HUES48 (cell line): ENCODE data around the gene EYA4.

Source experiments
- H3K27ac ChIP-seq: one replicate; pipeline ENCODE4 v1.7.0; 2013; ENCODE audit warnings: low read depth, low read length, inconsistent platforms
- H3K27me3 ChIP-seq: 2 replicates; pipeline ENCODE4 v1.6.1; 2013; ENCODE audit warnings: mild to moderate bottlenecking, low read length; ENCODE audit not compliant: control insufficient read depth, insufficient read depth
- H3K36me3 ChIP-seq: 2 replicates; pipeline ENCODE4 v1.6.1; 2013; ENCODE audit warnings: low read length; ENCODE audit not compliant: control insufficient read depth, insufficient read depth
- H3K4me1 ChIP-seq: 2 replicates; pipeline ENCODE4 v1.6.1; 2013; ENCODE audit warnings: mild to moderate bottlenecking, low read length; ENCODE audit not compliant: control insufficient read depth, insufficient read depth
- H3K4me3 ChIP-seq: 2 replicates; pipeline ENCODE4 v1.5.1; 2013; ENCODE audit warnings: mild to moderate bottlenecking, low read depth, low read length
- H3K9ac ChIP-seq: 2 replicates; pipeline ENCODE4 v1.6.1; 2013; ENCODE audit warnings: mild to moderate bottlenecking, low read depth, low read length, moderate library complexity
- H3K9me3 ChIP-seq: 2 replicates; pipeline ENCODE4 v1.6.1; 2013; ENCODE audit warnings: low read length; ENCODE audit not compliant: control insufficient read depth, insufficient read depth

EYA4 gene

DNA sequence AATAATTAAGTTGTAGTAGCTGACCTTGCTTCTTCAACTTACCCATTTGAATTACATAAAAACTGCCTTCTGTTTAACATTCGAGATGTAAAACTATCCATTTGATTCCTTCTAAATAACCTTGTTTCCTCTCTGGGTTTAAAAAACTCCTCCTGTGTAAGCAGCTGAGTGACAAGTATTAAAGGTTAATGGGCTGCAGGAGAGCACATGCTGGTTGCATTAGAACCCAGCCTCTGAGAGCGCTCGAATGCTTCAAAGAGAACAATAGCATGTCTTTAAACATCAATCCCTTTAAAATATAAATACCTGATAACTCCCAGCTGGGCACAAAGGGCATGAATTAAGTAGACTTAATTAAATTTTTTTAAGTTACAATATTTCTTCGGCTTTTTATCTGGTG lies 215.8 kb downstream of the EYA4 start:
- H3K9me3 ChIP-seq = no peaks in the 10 kb centered on the region
- peaks cover 20% of the 10 kb centered on the region; the same call in 1 of the 2 replicates for H3K4me1 ChIP-seq
- H3K36me3 ChIP-seq = no peaks in the 10 kb centered on the region
- H3K9ac ChIP-seq = no peak overlapping the region
- no peaks in the 10 kb centered on the region for H3K27me3 ChIP-seq
- H3K4me3 ChIP-seq = no peak overlapping the region
- no peak overlapping the region for H3K27ac ChIP-seq

DNA sequence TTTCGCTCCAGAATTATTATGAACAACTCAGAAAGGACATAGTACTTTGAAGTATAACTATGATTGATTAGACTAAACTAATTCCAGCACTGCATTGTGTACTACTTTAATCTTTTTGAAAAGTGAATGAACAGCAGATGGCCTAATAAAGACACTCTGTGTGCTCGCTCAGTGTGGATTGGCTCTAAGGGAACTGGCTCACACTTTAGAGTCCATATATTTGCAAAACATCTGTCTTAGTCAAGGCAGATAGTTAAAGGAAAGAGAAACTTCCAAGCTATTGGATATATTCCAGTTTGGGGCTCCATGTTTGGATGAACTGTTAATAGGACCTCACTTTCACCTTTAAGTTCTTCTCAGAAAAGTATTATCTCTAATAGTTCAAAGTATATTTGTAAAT lies 218.9 kb downstream of the EYA4 start:
- Histone ChIP-seq H3K27ac (no peak overlapping the region), H3K27me3 (no peaks in the 10 kb centered on the region), H3K36me3 (no peaks in the 10 kb centered on the region), H3K4me1 (peaks cover 14% of the 10 kb centered on the region; the same call in 1 of the 2 replicates), H3K9ac (no peak overlapping the region), H3K9me3 (no peaks in the 10 kb centered on the region), H3K4me3 (no peak overlapping the region)

- no peaks in the 10 kb centered on the region for H3K36me3 ChIP-seq
- H3K27me3 ChIP-seq = no peaks in the 10 kb centered on the region
- H3K9me3 ChIP-seq = no peaks in the 10 kb centered on the region
- H3K4me1 ChIP-seq = no peaks in the 10 kb centered on the region
- no peak overlapping the region for H3K9ac ChIP-seq
- H3K27ac ChIP-seq = no peak overlapping the region
- H3K4me3 ChIP-seq = no peak overlapping the region
Observed at GRCh38 chr6:133463790-133464189, 222.6 kb downstream of the EYA4 start.

DNA sequence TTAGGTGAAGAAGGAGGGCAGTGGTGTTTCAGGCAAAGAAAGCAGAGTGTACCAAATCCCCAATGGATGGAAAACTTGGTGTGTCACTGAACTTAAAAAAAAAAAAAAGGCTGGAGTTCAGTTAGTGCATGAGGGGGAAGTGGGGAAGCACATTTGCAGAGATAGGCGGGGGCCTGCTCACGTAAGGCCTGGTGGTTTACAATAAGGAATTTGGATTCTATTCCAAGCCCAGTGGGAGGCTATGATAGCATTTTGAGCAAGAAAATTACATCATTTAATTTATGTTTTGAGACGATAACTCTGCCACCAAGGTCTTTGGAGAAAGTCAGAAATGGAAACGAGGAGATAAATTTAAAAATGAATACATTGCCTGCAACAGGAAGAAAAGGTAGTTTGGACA lies 225.5 kb downstream of the EYA4 start:
- Histone ChIP-seq H3K9me3 (no peaks in the 10 kb centered on the region), H3K27me3 (no peaks in the 10 kb centered on the region), H3K27ac (no peak overlapping the region), H3K36me3 (no peaks in the 10 kb centered on the region), H3K9ac (no peak overlapping the region), H3K4me3 (no peak overlapping the region), H3K4me1 (no peaks in the 10 kb centered on the region)

DNA sequence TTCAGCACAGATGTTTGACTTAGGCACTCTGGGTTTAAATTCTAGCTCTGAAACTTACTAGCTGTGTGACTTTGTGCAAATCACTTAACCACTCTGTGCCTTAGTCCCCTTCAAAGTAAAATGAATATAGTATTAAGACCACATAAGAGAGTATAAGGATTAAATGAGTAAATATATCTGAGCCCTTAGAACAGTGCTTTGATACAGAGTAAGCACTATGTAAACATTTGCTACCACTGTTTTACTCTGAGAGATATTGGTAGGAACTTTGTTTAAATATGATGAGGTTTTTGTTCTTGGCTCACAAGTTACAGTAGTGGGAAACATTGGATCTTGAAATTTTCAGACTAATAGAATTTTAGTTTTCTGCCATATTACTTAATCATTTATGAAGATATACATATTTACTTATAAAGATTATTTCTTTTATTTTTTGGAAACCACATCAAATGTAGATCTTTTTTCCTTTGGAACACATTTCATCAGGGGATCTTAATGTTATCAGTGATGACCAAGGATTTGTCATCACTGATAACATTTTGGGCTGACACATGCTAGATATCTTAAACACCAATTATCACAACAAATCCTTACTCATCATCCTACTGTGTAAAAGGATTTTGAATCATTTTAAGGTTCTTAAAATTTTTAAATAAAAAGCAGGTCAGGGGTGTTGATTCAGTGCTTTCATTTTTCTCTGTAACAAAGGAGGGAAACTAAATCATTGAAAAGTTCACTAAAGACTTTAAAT lies 226.2 kb downstream of the EYA4 start:
- Histone ChIP-seq H3K27ac (no peak overlapping the region), H3K27me3 (no peaks in the 10 kb centered on the region), H3K9ac (no peak overlapping the region), H3K4me3 (no peak overlapping the region), H3K36me3 (no peaks in the 10 kb centered on the region), H3K9me3 (no peaks in the 10 kb centered on the region), H3K4me1 (no peaks in the 10 kb centered on the region)

GRCh38 chr6:133467982-133468380 lies 226.8 kb downstream of the EYA4 start:
- Histone ChIP-seq H3K27ac (no peak overlapping the region), H3K27me3 (no peaks in the 10 kb centered on the region), H3K36me3 (no peaks in the 10 kb centered on the region), H3K4me1 (no peaks in the 10 kb centered on the region), H3K9ac (no peak overlapping the region), H3K9me3 (no peaks in the 10 kb centered on the region), H3K4me3 (no peak overlapping the region)

GRCh38 chr6:133468591-133468990 lies 227.4 kb downstream of the EYA4 start:
- Histone ChIP-seq H3K4me3 (no peak overlapping the region), H3K9me3 (no peaks in the 10 kb centered on the region), H3K4me1 (no peaks in the 10 kb centered on the region), H3K27ac (no peak overlapping the region), H3K36me3 (no peaks in the 10 kb centered on the region), H3K9ac (no peak overlapping the region), H3K27me3 (no peaks in the 10 kb centered on the region)

GRCh38 chr6:133474516-133474915 lies 233.4 kb downstream of the EYA4 start:
- H3K27ac ChIP-seq = no peak overlapping the region
- no peaks in the 10 kb centered on the region for H3K9me3 ChIP-seq
- no peaks in the 10 kb centered on the region for H3K4me1 ChIP-seq
- H3K9ac ChIP-seq = no peak overlapping the region
- no peaks in the 10 kb centered on the region for H3K27me3 ChIP-seq
- no peak overlapping the region for H3K4me3 ChIP-seq
- no peaks in the 10 kb centered on the region for H3K36me3 ChIP-seq

DNA sequence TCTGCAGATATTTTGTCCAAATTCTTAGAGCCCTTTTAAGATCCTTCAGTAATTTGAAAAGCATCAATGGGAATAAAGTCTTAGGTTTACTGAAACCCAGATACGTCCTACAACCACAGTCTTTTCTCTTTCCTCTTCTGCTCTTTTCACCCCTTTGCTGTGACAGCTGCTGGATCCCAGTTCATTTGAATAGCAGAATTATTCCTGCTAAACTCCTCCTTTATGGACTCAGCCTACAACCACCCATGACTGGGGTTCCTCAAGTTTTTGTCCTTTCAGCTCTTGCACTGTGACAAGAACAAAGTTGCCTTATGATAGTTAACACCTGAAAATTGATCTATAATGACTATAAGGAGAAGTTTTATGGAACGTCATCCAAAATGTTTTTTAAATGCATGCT lies 237.5 kb downstream of the EYA4 start:
- no peaks in the 10 kb centered on the region for H3K4me1 ChIP-seq
- H3K36me3 ChIP-seq = no peaks in the 10 kb centered on the region
- H3K9ac ChIP-seq = no peak overlapping the region
- H3K27me3 ChIP-seq = no peaks in the 10 kb centered on the region
- no peak overlapping the region for H3K4me3 ChIP-seq
- no peaks in the 10 kb centered on the region for H3K9me3 ChIP-seq
- H3K27ac ChIP-seq = no peak overlapping the region

DNA sequence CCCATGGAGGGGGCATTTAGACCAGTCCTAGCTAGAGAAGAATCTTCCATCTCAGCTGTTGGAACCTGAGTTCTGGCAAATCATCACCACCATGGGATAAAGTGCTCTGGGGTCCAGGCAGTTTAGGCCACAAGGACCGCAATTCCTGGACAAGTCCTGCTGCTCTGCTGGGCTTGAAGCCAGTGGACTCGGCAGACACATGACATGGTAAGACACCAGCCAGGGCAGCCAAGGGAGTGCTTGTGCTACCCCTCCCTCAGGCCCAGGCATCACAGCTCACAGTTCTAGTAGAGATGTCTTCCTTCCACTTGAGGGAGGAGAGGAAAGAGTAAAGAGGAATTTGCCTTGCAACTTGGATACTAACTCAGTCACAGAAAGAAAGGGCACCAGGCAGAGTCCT lies 246.0 kb downstream of the EYA4 start:
- Histone ChIP-seq H3K4me3 (no peak overlapping the region), H3K27me3 (no peaks in the 10 kb centered on the region), H3K27ac (no peak overlapping the region), H3K4me1 (no peaks in the 10 kb centered on the region), H3K9ac (no peak overlapping the region), H3K36me3 (no peaks in the 10 kb centered on the region), H3K9me3 (no peaks in the 10 kb centered on the region)

DNA sequence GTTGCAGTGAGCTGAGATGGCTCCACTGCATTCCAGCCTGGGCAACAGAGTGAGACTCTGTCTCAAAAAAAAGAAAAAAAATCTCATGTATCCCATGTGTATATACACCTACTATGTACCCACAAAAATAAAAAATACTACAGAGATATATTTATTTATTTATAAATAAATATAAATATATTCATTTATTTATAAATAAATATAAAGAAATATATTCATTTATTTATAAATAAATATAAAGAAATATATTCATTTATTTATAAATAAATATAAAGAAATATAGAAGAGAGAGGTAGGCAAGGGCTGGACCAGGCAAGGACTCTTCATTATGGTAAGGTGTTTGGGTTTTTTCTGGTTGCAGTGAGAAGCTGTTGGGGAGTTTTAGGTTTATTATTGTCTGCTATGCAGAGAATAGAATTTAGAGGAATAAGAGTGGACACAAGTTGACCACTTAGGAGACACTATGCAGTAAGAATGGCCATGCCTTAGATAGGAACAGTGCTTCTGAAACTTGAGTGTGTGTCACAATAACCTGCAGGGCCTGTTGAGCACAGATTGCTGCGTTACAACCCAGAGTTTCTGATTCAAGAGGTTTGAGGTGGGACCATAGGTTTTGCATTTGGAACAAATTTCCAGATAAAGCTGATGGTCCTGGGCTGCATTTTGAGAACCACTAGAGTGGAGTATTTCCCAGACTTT lies 254.2 kb downstream of the EYA4 start:
- Histone ChIP-seq H3K9me3 (no peaks in the 10 kb centered on the region), H3K27ac (no peak overlapping the region), H3K36me3 (no peaks in the 10 kb centered on the region), H3K4me3 (no peak overlapping the region), H3K9ac (no peak overlapping the region), H3K4me1 (no peaks in the 10 kb centered on the region), H3K27me3 (no peaks in the 10 kb centered on the region)
